ENCODE data around the gene CYP17A1.

CYP17A1 gene

GRCh38 chr10:102801978-102802377 is 35.2 kb downstream of the CYP17A1 start:
- DNase-seq, result no peak

GRCh38 chr10:102801496-102801895 is 35.7 kb downstream of the CYP17A1 start:
- DNase-seq, result no peak

GRCh38 chr10:102800611-102801335 is 36.4 kb downstream of the CYP17A1 start:
- DNase-seq, result no peak

GRCh38 chr10:102799691-102800471 is 37.3 kb downstream of the CYP17A1 start:
- DNase-seq, result no peak

- no peak for DNase-seq
Measured at GRCh38 chr10:102796407-102797176, 40.6 kb downstream of the CYP17A1 start.

- DNase-seq, result no peak
Measured at GRCh38 chr10:102795453-102796406, 41.5 kb downstream of the CYP17A1 start.

- no peak for DNase-seq
Measured at GRCh38 chr10:102791754-102792395, 45.3 kb downstream of the CYP17A1 start.

GRCh38 chr10:102785818-102786217 is 51.4 kb downstream of the CYP17A1 start:
- DNase-seq, result no peak

GRCh38 chr10:102783568-102783967 is 53.6 kb downstream of the CYP17A1 start:
- DNase-seq, result no peak

- DNase-seq, result no peak
Measured at GRCh38 chr10:102782673-102783551, 54.3 kb downstream of the CYP17A1 start.

GRCh38 chr10:102781921-102782557 is 55.2 kb downstream of the CYP17A1 start:
- no peak for DNase-seq

GRCh38 chr10:102781090-102781920 is 55.9 kb downstream of the CYP17A1 start:
- DNase-seq, result no peak

Measured in DMS153 (cell line).